ENCODE results near the gene PLCL2.

DNA sequence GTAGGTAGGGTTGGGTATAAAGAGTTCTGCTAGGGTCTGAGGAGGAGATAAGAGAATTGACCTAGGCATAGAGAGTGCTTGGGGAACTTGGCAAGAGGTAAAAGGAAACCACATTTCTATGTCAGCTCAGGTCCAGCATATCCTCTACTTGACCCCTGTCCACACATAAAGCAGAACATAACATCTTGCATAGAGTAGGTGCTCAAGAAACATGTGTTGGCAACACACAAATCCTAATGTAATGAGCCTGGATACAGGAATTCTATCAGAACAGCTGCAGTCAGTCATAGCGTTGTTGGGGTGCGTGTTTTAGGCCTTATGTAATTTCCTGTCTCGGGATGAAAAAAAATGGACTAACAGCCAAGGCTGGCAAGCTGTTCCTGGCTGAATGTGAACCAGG lies 35.0 kb upstream of the PLCL2 start:
- TF ChIP-seq POLR2A (IDR thresholded peaks at IDR 0.05) (no peak), EP300 (IDR thresholded peaks at IDR 0.05) (no peak), POLR2AphosphoS5 (IDR thresholded peaks at IDR 0.05) (no peak)
- TF ChIP-seq, protein P1, sequence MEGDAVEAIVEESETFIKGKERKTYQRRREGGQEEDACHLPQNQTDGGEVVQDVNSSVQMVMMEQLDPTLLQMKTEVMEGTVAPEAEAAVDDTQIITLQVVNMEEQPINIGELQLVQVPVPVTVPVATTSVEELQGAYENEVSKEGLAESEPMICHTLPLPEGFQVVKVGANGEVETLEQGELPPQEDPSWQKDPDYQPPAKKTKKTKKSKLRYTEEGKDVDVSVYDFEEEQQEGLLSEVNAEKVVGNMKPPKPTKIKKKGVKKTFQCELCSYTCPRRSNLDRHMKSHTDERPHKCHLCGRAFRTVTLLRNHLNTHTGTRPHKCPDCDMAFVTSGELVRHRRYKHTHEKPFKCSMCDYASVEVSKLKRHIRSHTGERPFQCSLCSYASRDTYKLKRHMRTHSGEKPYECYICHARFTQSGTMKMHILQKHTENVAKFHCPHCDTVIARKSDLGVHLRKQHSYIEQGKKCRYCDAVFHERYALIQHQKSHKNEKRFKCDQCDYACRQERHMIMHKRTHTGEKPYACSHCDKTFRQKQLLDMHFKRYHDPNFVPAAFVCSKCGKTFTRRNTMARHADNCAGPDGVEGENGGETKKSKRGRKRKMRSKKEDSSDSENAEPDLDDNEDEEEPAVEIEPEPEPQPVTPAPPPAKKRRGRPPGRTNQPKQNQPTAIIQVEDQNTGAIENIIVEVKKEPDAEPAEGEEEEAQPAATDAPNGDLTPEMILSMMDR (IDR thresholded peaks at IDR 0.05): no peak

Measured in gastroesophageal sphincter (tissue), 3 donors.